ENCODE data around the gene CWC15. TPM values are rescaled to one million over a fixed set of nuclear protein-coding genes. Genes with fewer than 3 reads are reported as not detected.

The CWC15 gene
- total and polyA plus RNA-seq, 4 donors = 38.2 to 107 (median 43.7) TPM

DNA sequence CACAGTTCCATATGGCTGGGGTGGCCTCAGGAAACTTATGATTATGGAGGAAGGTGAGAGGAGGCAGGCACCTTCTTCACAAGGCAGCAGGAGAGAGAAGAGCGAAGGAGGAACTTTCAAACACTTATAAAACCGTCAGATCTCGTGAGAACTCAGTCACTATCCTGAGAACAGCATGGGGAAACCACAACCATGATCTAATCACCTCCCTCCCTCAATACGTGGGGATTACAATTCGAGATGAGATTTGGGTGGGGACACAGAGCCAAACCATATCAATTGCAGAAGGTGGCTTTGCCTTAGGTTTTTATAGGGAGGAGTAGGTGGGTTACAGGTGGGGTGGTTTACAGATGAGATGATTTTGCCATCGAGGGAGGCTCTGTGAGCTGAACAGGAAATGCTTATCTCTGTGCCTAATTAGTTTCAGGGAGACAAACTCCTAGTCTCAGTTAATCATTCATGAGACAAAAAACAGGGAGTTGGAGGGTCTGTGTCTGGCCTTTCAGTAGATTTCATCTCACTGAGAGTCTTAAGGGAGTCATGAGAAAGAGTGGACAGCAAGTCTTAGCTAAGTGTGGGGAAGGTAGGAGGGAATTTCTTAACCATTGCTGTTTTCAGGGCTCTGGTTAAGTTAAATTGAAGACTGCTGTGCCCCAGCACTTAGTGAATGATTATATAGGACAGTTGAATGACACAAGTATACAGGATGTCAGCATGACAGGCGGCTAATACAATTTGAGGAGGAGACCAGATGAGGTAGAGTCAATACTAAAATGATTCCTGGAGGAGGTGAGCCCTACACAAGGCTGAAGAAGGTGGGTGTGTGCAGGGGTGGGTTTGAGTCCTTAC, 47.7 kb downstream of the CWC15 start:
- Histone ChIP-seq H3K36me3 (ENCODE audit: control insufficient read depth in 4 of 4, insufficient read depth in 4 of 4, low read length in 4 of 4) (no peaks in the 10 kb centered on the region), H3K9me3 (ENCODE audit: control insufficient read depth in 4 of 4, insufficient read depth in 3 of 4, low read length in 3 of 4) (peaks cover 0 to 2% (median 0%) of the 10 kb centered on the region in 4 donors), H3K27ac (ENCODE audit: low read depth in 1 of 2, low read length in 1 of 2) (peak overlapping the region in 1 of 2 donors; percentile 89), H3K9ac (ENCODE audit: insufficient read depth in 1 of 2, low read length in 2 of 2) (no peak overlapping the region), H3K27me3 (ENCODE audit: control insufficient read depth in 3 of 3, insufficient read depth in 3 of 3, low read length in 2 of 3) (no peaks in the 10 kb centered on the region), H3K4me3 (no peak overlapping the region), H3K4me1 (ENCODE audit: control insufficient read depth in 5 of 5, insufficient read depth in 5 of 5, low read length in 5 of 5) (peaks cover 0 to 71% (median 44%) of the 10 kb centered on the region in 5 donors)
- ATAC-seq (ENCODE audit: insufficient read depth, low FRiP score) (no peak), DNase-seq (peak in 1 of 3 donors; percentile 26)
- WGBS, 2 donors = 48 to 51% methylated on average over 7 of the region's 7 CpGs
- TF ChIP-seq, protein P1, sequence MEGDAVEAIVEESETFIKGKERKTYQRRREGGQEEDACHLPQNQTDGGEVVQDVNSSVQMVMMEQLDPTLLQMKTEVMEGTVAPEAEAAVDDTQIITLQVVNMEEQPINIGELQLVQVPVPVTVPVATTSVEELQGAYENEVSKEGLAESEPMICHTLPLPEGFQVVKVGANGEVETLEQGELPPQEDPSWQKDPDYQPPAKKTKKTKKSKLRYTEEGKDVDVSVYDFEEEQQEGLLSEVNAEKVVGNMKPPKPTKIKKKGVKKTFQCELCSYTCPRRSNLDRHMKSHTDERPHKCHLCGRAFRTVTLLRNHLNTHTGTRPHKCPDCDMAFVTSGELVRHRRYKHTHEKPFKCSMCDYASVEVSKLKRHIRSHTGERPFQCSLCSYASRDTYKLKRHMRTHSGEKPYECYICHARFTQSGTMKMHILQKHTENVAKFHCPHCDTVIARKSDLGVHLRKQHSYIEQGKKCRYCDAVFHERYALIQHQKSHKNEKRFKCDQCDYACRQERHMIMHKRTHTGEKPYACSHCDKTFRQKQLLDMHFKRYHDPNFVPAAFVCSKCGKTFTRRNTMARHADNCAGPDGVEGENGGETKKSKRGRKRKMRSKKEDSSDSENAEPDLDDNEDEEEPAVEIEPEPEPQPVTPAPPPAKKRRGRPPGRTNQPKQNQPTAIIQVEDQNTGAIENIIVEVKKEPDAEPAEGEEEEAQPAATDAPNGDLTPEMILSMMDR (IDR thresholded peaks at IDR 0.05; ENCODE audit: control extremely low read depth, extremely low read depth) = no peak

DNA sequence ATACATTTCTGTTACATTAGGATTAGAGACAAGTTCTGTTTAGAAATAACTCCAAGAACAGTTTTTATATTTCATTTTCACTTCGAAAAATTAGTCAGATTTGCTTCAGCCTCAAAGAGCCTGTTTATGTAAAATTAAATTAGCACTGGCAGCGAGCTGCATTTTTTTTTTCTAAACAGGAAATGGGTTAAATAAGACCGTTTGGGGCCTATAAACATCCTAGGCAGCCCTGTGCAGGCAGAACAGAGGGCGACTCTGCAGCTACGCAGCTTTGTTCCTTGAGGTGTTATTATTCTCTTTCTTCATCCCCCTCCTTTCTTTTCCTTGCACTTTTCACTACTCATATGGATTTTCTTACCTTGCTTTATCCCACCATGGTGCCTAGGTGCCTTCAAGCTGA, 48.7 kb downstream of the CWC15 start:
- 20 to 33% methylated on average over 5 of the region's 5 CpGs for WGBS, 2 donors
- no peak overlapping the region for H3K4me3 ChIP-seq
- DNase-seq (peak in 2 of 3 donors; percentile 62 to 87), ATAC-seq (ENCODE audit: insufficient read depth, low FRiP score) (no peak)
- H3K4me1 ChIP-seq (ENCODE audit: control insufficient read depth in 5 of 5, insufficient read depth in 5 of 5, low read length in 5 of 5) = peaks cover 0 to 71% (median 44%) of the 10 kb centered on the region in 5 donors
- no peaks in the 10 kb centered on the region for H3K27me3 ChIP-seq (ENCODE audit: control insufficient read depth in 3 of 3, insufficient read depth in 3 of 3, low read length in 2 of 3)
- peak overlapping the region in 1 of 2 donors; percentile 83 for H3K27ac ChIP-seq (ENCODE audit: low read depth in 1 of 2, low read length in 1 of 2)
- H3K9me3 ChIP-seq (ENCODE audit: control insufficient read depth in 4 of 4, insufficient read depth in 3 of 4, low read length in 3 of 4) = peaks cover 0 to 2% (median 0%) of the 10 kb centered on the region in 4 donors
- H3K36me3 ChIP-seq (ENCODE audit: control insufficient read depth in 4 of 4, insufficient read depth in 4 of 4, low read length in 4 of 4) = no peaks in the 10 kb centered on the region
- H3K9ac ChIP-seq (ENCODE audit: insufficient read depth in 1 of 2, low read length in 2 of 2) = peak overlapping the region in 1 of 2 donors; percentile 14
- TF ChIP-seq, protein P1 (IDR thresholded peaks at IDR 0.05; ENCODE audit: control extremely low read depth, extremely low read depth) = no peak

DNA sequence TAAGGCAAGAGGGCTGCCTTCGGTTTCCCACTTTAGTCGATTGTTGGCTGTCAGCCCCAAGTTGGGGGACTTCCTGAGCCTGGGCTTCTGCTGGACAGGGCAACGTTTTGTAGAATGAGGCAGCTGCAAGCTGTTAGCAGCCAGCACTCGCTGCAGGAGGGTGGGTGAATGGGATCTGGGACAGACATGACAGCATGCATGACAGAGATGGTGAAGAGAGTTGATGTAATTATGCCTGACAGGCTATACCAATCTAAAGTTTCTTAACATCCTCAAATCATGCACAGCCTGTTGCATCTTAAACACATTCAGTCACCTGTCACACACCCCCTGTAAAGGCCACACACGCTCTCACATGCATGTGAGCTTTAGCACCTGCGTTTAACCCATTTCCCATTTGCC, 49.2 kb downstream of the CWC15 start:
- no peak overlapping the region for H3K4me3 ChIP-seq
- TF ChIP-seq, protein P1 (IDR thresholded peaks at IDR 0.05; ENCODE audit: control extremely low read depth, extremely low read depth) = no peak
- no peaks in the 10 kb centered on the region for H3K36me3 ChIP-seq (ENCODE audit: control insufficient read depth in 4 of 4, insufficient read depth in 4 of 4, low read length in 4 of 4)
- no peak overlapping the region for H3K9ac ChIP-seq (ENCODE audit: insufficient read depth in 1 of 2, low read length in 2 of 2)
- H3K27ac ChIP-seq (ENCODE audit: low read depth in 1 of 2, low read length in 1 of 2) = no peak overlapping the region
- H3K4me1 ChIP-seq (ENCODE audit: control insufficient read depth in 5 of 5, insufficient read depth in 5 of 5, low read length in 5 of 5) = peaks cover 0 to 71% (median 44%) of the 10 kb centered on the region in 5 donors
- no peaks in the 10 kb centered on the region for H3K27me3 ChIP-seq (ENCODE audit: control insufficient read depth in 3 of 3, insufficient read depth in 3 of 3, low read length in 2 of 3)
- H3K9me3 ChIP-seq (ENCODE audit: control insufficient read depth in 4 of 4, insufficient read depth in 3 of 4, low read length in 3 of 4) = peaks cover 0 to 2% (median 0%) of the 10 kb centered on the region in 4 donors
- ATAC-seq (ENCODE audit: insufficient read depth, low FRiP score) (no peak), DNase-seq (peak; percentile 93 to 97 (median 96))
- 26 to 42% methylated on average over 6 of the region's 6 CpGs for WGBS, 2 donors
